IMR-90 (cell line): ENCODE measurements around the gene ANKDD1A.
A peak's percentile ranks its signal among the peaks of the same experiment; 100 is the strongest.

Experiments
- BHLHE40 ChIP-seq: fragments of 150-350 bp; IDR thresholded peaks from 2 replicates; pipeline ENCODE4 v1.6.1; 2016; ENCODE audit warnings: mild to moderate bottlenecking, low read depth, low read length
- CEBPB ChIP-seq: IDR thresholded peaks from 2 replicates; pipeline ENCODE4 v1.6.1; 2012; ENCODE audit warnings: low read depth, low read length, improper control_type of control experiment
- MAFK ChIP-seq: IDR thresholded peaks from 2 replicates; pipeline ENCODE4 v1.6.1; 2012; ENCODE audit warnings: low read depth, low read length, improper control_type of control experiment
- MAZ ChIP-seq: IDR thresholded peaks from 2 replicates; pipeline ENCODE4 v1.6.1; 2012; ENCODE audit warnings: low read depth, mild to moderate bottlenecking, low read length, improper control_type of control experiment, moderate library complexity, borderline replicate concordance
- POLR2A ChIP-seq: IDR thresholded peaks from 2 replicates; pipeline ENCODE4 v1.6.1; 2012; ENCODE audit warnings: mild to moderate bottlenecking, low read depth, low read length
- RAD21 ChIP-seq: IDR thresholded peaks from 2 replicates; pipeline ENCODE4 v1.6.1; 2012; ENCODE audit warnings: low read length, improper control_type of control experiment
- RFX5 ChIP-seq: IDR thresholded peaks from 2 replicates; pipeline ENCODE4 v1.8.0; 2012; ENCODE audit warnings: low read depth, mild to moderate bottlenecking, low read length, moderate library complexity
- TF ChIP-seq, protein P1 (sequence below): conservative IDR thresholded peaks from 2 replicates; pipeline ENCODE4 v1.5.1; 2012; ENCODE audit warnings: mild to moderate bottlenecking, low read depth, low read length, improper control_type of control experiment

DNA sequence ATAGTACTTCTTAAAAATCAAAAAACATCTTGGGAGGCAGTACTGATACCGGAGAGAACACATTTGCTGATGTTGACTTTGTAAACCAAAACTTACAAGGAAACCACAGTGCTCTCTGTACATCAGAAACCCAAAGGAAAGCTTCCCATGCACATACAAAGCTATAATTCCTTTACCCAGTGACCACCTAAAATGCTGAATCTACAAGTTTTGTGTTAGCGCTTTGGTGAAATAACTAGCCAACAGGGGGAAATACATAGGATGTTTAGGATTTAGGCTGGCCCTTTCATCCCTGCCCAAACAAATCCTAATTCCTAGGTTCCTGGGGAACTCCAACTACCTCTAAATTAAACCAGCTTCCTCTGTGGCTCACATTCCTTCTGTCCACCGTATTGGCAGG lies 93.3 kb downstream of the ANKDD1A start:
- TF ChIP-seq BHLHE40 (no peak), RFX5 (no peak), MAZ (no peak), RAD21 (no peak), POLR2A (no peak), CEBPB (no peak), MAFK (0 out of 2 replicates have a peak, but pooled peaks have one; percentile 5)
- TF ChIP-seq, protein P1, sequence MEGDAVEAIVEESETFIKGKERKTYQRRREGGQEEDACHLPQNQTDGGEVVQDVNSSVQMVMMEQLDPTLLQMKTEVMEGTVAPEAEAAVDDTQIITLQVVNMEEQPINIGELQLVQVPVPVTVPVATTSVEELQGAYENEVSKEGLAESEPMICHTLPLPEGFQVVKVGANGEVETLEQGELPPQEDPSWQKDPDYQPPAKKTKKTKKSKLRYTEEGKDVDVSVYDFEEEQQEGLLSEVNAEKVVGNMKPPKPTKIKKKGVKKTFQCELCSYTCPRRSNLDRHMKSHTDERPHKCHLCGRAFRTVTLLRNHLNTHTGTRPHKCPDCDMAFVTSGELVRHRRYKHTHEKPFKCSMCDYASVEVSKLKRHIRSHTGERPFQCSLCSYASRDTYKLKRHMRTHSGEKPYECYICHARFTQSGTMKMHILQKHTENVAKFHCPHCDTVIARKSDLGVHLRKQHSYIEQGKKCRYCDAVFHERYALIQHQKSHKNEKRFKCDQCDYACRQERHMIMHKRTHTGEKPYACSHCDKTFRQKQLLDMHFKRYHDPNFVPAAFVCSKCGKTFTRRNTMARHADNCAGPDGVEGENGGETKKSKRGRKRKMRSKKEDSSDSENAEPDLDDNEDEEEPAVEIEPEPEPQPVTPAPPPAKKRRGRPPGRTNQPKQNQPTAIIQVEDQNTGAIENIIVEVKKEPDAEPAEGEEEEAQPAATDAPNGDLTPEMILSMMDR = no peak
